ENCODE measurements around the gene ZDHHC14. TPM values are rescaled to one million over a fixed set of nuclear protein-coding genes. Genes with fewer than 3 reads are reported as not detected.
"Not testable (repeated sequence)": the region's sequence is repeated elsewhere in the genome, so short reads cannot be mapped to it uniquely, and the experiment has no call there.

Gene ZDHHC14
- total RNA-seq, 2 experiments from 2014 or later: 2.9 to 3.5 TPM

GRCh38 chr6:157550114-157550989 lies 169.4 kb downstream of the ZDHHC14 start:
- Mint-ChIP-seq H3K4me3 (no peak overlapping the region), H3K36me3 (peaks cover 13% of the 10 kb centered on the region), H3K9me3 (peaks cover 9% of the 10 kb centered on the region), H3K27me3 (peaks cover 12% of the 10 kb centered on the region), H3K27ac (peak overlapping the region; percentile 72), H3K4me1 (peaks cover 24% of the 10 kb centered on the region)
- DNase-seq: peak; percentile 46

GRCh38 chr6:157551041-157551832 lies 170.2 kb downstream of the ZDHHC14 start:
- no peak overlapping the region for H3K4me3 Mint-ChIP-seq
- no peak overlapping the region for H3K27ac Mint-ChIP-seq
- no peak for DNase-seq
- H3K27me3 Mint-ChIP-seq: peaks cover 12% of the 10 kb centered on the region
- peaks cover 13% of the 10 kb centered on the region for H3K36me3 Mint-ChIP-seq
- H3K9me3 Mint-ChIP-seq: peaks cover 9% of the 10 kb centered on the region
- H3K4me1 Mint-ChIP-seq: peaks cover 24% of the 10 kb centered on the region

DNA sequence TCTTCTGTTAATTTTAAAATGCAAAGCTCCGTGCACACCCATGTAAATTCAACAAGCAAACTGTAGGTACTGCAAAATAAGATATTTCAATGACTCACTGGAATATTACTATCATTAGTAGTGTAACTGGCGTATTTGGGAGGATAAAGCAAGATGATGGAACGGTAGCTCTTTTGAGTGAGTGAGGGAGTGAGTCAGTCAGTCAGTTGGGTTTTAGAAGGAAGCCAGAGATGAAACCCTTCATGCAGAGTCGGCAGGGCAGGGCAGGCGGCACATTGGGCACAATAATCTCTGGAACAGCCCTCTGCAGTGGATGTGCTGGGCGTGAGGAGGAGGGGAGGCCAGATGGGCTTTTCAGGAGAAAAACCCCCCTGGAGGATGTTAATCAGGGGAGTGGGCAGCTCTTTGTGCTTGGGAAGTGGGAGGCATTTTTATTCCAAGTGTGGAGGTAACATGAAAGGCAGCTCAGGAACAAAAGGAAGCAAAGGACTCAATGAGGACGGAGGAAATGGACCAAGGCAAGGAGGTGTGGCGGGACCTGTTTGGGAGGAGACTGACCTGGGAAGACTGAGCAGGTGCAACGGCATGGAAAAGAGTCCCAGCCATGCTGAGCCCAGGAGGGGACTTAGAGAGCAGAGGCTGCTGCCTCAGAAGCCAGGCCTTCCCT lies 171.2 kb downstream of the ZDHHC14 start:
- no peak for DNase-seq
- peaks cover 24% of the 10 kb centered on the region for H3K4me1 Mint-ChIP-seq

DNA sequence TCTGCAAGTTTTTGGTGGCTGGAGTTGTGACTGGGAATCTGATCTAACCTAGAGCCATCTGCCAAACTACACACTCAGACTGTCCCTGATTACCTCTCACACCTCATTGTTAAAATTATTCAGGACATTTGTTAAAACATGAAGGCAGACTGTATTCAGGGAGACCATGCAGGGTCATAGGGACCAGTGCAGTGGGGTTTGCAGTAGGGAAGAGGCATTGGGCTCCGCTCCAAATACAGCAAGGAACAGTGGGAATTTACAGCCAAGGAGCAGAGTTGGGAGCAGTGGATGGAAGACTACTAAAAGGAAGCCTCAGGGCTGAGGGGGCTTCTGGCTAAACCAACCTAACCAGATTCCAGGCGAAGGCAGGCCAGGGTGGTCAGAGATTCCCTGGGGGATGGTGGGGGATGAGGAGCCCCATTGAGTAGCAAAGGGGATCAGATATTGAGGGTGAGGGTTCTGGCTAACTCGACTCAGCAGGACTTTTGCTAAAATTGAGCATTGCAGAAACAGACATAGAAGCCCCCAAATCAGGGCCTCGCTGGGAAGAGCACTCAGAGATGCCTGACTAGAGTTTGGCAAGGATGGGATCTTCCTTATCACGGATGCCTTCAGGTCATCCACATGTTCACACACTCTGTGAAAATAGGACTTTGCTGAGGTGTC lies 172.0 kb downstream of the ZDHHC14 start:
- Mint-ChIP-seq H3K9me3 (peaks cover 9% of the 10 kb centered on the region), H3K27me3 (peaks cover 12% of the 10 kb centered on the region), H3K4me1 (peaks cover 29% of the 10 kb centered on the region), H3K36me3 (peaks cover 10% of the 10 kb centered on the region), H3K4me3 (no peak overlapping the region), H3K27ac (no peak overlapping the region)
- no peak for DNase-seq

More for the DNA sequence above, 171.2 kb downstream of the ZDHHC14 start:
- Mint-ChIP-seq H3K36me3 (peaks cover 10% of the 10 kb centered on the region), H3K9me3 (peaks cover 9% of the 10 kb centered on the region), H3K4me3 (no peak overlapping the region), H3K27ac (no peak overlapping the region), H3K27me3 (peaks cover 12% of the 10 kb centered on the region)

DNA sequence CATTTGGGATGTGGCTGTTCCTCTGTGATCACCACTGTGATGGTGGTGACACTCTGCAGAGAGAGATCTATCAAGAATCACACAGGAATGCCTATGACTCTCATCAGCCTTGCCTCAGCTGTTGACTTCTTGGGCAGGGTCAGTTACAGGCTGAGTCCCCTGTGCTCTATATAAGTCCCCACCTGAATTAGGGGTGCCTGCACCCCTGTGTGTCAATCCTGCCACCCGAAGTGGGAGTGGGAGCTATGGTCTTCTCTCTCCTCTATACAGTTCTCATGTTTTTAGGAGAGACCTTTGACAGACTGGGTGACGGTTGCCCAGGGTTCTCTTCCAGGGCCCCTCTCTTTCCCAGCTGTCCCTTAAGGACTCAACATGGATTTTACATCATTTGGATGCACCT lies 173.8 kb downstream of the ZDHHC14 start:
- no peak for DNase-seq
- Mint-ChIP-seq H3K27ac (no peak overlapping the region), H3K9me3 (peaks cover 9% of the 10 kb centered on the region), H3K4me1 (peaks cover 30% of the 10 kb centered on the region), H3K27me3 (peaks cover 3% of the 10 kb centered on the region), H3K4me3 (no peak overlapping the region), H3K36me3 (peaks cover 7% of the 10 kb centered on the region)

DNA sequence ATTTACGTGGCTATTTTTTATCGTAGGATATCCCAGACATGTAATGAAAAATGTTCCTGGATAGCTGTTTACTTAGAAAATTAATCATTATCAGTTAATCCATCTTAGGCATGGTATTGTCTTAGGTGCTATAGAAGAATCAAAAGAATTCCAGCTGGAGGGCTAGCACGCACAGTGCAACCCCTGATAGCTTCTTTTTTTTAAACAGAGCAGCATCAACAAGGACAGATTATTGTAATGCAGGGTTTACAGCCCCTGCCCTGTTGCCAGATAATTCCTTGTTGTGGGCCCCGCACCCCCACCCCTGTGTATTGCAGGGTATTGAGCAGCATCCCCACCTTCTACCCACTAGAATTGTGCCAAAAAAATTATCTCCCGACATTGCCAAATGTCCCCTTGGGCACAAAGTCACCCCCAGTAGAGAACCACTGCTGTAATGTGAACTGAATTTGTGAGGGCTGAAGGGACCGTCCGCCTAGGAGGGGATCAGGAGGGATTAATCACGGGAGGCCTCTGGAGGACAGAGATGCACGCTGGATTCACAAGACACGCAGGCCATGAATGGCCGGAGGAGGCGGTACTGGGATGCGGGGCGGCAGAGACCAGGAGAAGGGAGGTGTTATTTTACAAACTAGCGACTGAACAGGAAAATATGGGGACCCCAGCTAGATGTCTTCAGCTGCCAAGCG lies 174.6 kb downstream of the ZDHHC14 start:
- no peak for DNase-seq
- H3K27me3 Mint-ChIP-seq: peaks cover 3% of the 10 kb centered on the region
- no peak overlapping the region for H3K4me3 Mint-ChIP-seq
- H3K27ac Mint-ChIP-seq: no peak overlapping the region
- H3K36me3 Mint-ChIP-seq: no peaks in the 10 kb centered on the region
- H3K4me1 Mint-ChIP-seq: peaks cover 22% of the 10 kb centered on the region
- peaks cover 2% of the 10 kb centered on the region for H3K9me3 Mint-ChIP-seq

DNA sequence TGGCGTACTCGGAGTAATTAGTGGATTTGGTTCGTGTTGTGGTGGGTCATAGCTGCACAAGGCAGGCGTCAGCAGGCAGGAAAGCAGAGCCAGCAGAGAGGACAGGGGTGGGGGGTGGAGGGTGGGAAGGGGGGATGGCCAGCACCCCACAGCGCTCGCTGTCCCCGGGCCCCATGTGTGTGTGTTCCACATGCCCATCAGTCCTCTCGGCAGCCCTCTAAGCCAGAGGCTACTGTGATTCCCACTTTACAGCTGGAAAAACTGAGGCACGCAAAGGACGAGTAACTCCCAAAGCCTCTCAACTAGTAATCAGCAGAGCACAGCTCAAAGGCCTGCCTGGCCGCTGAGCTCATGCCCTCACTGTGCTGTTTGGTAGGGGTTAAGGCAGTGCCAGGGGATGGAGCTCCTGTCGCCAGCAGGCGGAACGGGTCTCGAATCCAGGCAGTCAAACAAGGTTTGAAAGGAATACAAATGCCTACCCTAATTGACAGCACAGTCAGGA lies 175.2 kb downstream of the ZDHHC14 start:
- H3K27me3 Mint-ChIP-seq: peaks cover 3% of the 10 kb centered on the region
- no peak overlapping the region for H3K27ac Mint-ChIP-seq
- H3K4me3 Mint-ChIP-seq: no peak overlapping the region
- no peaks in the 10 kb centered on the region for H3K9me3 Mint-ChIP-seq
- DNase-seq: no peak
- peaks cover 24% of the 10 kb centered on the region for H3K4me1 Mint-ChIP-seq
- no peaks in the 10 kb centered on the region for H3K36me3 Mint-ChIP-seq

DNA sequence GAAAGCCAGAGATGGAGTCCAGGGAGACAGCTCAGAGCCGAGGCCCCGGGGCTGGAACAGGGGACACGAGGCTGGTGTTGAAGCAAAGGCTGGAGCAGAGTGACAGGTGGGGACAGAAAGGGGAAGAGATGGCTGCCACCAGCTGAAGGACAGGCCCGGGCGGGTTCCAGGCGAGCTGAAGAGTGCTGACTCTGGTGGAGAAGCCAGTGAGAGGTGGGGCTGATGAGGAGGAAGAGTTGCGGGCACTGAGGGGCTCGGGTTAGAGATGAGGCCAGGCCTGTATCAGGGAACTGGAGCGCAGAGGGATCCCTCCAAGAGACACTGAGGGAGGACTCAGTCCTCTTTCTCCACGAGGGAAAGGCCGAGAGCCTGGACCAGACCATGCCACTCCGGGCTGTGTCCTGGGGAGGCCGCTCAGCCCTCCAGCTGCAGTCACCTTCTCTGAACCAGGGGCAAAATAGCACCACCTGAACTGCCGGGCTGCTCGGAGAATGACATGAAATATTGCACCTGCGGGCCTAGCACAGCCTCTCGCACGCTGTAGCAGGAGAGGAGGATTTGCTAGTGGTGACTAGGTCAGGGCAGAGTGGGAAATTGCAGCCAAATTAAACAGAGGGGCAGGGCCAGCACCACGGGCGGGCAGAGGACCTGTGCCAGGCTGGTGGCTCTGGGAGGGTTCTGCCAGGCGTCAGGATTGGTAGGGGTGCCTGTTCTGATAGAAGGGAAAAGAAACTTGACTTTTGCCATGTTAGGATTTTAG lies 175.9 kb downstream of the ZDHHC14 start:
- peaks cover 3% of the 10 kb centered on the region for H3K27me3 Mint-ChIP-seq
- no peaks in the 10 kb centered on the region for H3K9me3 Mint-ChIP-seq
- no peak for DNase-seq
- no peaks in the 10 kb centered on the region for H3K36me3 Mint-ChIP-seq
- H3K4me1 Mint-ChIP-seq: peaks cover 24% of the 10 kb centered on the region
- no peak overlapping the region for H3K4me3 Mint-ChIP-seq
- no peak overlapping the region for H3K27ac Mint-ChIP-seq

- no peak overlapping the region for H3K27ac Mint-ChIP-seq
- peaks cover 26% of the 10 kb centered on the region for H3K4me1 Mint-ChIP-seq
- H3K9me3 Mint-ChIP-seq: no peaks in the 10 kb centered on the region
- no peaks in the 10 kb centered on the region for H3K27me3 Mint-ChIP-seq
- no peak overlapping the region for H3K4me3 Mint-ChIP-seq
- no peak for DNase-seq
- no peaks in the 10 kb centered on the region for H3K36me3 Mint-ChIP-seq
Measured at GRCh38 chr6:157557559-157557958, 176.6 kb downstream of the ZDHHC14 start.

DNA sequence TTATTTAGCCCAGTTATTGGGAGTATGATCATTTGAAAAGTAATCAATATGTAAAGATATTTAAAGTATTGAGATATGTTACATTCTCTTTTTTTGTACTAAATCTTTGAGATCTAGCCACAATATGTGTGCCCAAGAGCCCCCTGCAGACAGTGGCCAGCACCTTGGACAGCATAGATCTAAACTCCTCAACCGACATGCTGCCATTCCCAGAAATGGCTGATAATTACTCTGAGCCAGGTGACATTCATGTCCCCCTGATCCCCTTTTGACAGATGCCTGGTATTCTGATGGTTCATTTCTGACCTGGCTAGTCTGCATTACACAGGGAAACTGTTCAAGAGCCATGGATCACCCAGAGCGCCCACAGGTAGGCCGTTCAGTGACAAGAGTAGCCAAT lies 177.1 kb downstream of the ZDHHC14 start:
- DNase-seq: no peak
- Mint-ChIP-seq H3K4me3 (no peak overlapping the region), H3K36me3 (no peaks in the 10 kb centered on the region), H3K27ac (no peak overlapping the region), H3K27me3 (no peaks in the 10 kb centered on the region), H3K9me3 (no peaks in the 10 kb centered on the region), H3K4me1 (peaks cover 26% of the 10 kb centered on the region)

DNA sequence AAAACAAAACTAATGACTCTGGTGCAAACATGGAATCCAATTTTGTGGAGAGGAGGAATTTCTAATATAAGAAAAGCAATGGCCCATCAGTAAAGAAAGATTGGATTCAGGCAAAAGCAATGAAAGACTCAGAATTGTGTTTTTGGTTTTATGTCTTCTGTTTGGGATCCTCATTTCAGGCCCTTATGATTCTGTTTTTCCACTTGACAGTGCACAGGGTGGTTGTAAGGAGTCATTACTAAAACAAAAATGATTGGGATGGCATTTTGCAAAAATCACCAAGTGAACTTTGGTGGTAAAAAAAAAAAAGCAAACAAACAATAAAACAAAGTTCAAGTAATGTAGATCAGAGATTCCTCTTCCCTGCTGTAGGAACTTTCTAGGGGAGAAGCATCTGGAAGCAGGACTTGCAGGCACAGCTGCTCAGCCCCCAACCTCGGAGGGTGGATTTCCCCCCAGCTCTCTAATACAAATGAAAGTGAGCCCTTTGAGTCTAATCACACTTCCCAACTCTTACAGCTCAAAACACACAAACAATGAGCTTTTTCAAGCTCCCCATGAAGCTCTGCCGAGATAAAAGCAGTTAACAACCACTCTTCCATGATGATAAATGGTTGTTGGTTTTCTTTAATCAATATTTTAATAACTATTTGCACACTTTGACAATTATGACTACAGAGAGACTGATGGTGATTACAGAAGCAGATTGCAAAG lies 177.7 kb downstream of the ZDHHC14 start:
- no peaks in the 10 kb centered on the region for H3K27me3 Mint-ChIP-seq
- H3K9me3 Mint-ChIP-seq: no peaks in the 10 kb centered on the region
- no peak overlapping the region for H3K4me3 Mint-ChIP-seq
- H3K36me3 Mint-ChIP-seq: no peaks in the 10 kb centered on the region
- no peak for DNase-seq
- peaks cover 31% of the 10 kb centered on the region for H3K4me1 Mint-ChIP-seq
- H3K27ac Mint-ChIP-seq: no peak overlapping the region

DNA sequence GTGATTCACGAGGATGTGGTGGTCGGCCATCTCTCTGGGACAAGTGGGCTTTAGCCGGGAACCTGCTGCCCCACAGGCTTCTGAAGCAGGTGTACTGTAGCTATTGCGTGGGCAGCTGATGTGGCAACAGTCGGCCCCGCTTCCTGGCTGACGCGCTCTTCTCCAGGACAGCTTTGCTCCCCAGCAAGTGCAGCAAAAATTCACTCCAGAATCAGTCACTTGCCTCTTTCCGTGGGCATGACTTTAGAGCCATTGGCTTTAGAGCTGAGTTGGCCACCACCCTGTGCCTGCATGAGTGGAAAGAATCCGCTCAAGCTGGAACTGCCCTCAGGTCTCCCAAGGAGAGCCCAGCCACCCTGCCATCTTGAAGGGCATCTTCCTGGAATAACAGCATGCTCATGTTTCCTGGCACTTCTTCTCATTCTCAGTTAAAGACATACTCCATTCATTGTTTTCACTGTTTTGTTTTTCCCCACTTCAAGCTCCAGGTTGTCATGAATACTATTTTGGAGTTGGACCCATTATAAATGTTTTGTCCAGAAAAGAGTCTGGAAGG lies 178.3 kb downstream of the ZDHHC14 start:
- Mint-ChIP-seq H3K27me3 (no peaks in the 10 kb centered on the region), H3K36me3 (no peaks in the 10 kb centered on the region), H3K4me3 (no peak overlapping the region), H3K27ac (no peak overlapping the region), H3K4me1 (peaks cover 35% of the 10 kb centered on the region), H3K9me3 (no peaks in the 10 kb centered on the region)
- DNase-seq: no peak

- not testable (repeated sequence) for H3K4me3 Mint-ChIP-seq, H3K27ac Mint-ChIP-seq, H3K9me3 Mint-ChIP-seq, H3K27me3 Mint-ChIP-seq, DNase-seq, H3K36me3 Mint-ChIP-seq
- peaks cover 35% of the 10 kb centered on the region for H3K4me1 Mint-ChIP-seq
Measured at GRCh38 chr6:157560063-157560462, 179.1 kb downstream of the ZDHHC14 start.

Data from activated naive CD8-positive, alpha-beta T cell treated with anti-CD3 and anti-CD28 coated beads for 36 hours (primary cell).